Measurements from ENCODE around the gene MOSPD3.
"Not testable (repeated sequence)": the region's sequence is repeated elsewhere in the genome, so short reads cannot be mapped to it uniquely, and the experiment has no call there.

The MOSPD3 gene

GRCh38 chr7:100611983-100612729 lies at the start of gene MOSPD3:
Gene MOSPD3, plus strand, starts transcription at chr7:100612540. Its CDS starts 252 bp downstream, at chr7:100612792.
- in situ Hi-C loops (cut with MboI; ENCODE audit: low sequenced_read_pairs, unreplicated experiment) = no loop called here
- TF ChIP-seq CTCF (IDR thresholded peaks at IDR 0.05; ENCODE audit: borderline replicate concordance, control extremely low read depth, extremely low read depth, insufficient read depth, missing control alignments) = no peak
- DNase-seq (ENCODE audit: low spot score) = peak; percentile 100

- in situ Hi-C loops (cut with MboI; ENCODE audit: low sequenced_read_pairs, unreplicated experiment) = loop anchor here (25.0 kb wide), 1 partner anchor 101 kb away; the partner anchor contains the start of gene SPACDR
- no peak for DNase-seq (ENCODE audit: low spot score)
Measured at GRCh38 chr7:100563100-100563564, 49.2 kb upstream of the MOSPD3 start.

GRCh38 chr7:100563809-100564400 lies 48.4 kb upstream of the MOSPD3 start:
- peak; percentile 87 for DNase-seq (ENCODE audit: low spot score)
- in situ Hi-C loops (cut with MboI; ENCODE audit: low sequenced_read_pairs, unreplicated experiment) = loop anchor here (25.0 kb wide), 1 partner anchor 102 kb away; the partner anchor contains the start of gene SPACDR
- TF ChIP-seq CTCF (IDR thresholded peaks at IDR 0.05; ENCODE audit: borderline replicate concordance, control extremely low read depth, extremely low read depth, insufficient read depth, missing control alignments) = peak; percentile 71

More at GRCh38 chr7:100563100-100563564, 49.2 kb upstream of the MOSPD3 start:
- TF ChIP-seq CTCF (IDR thresholded peaks at IDR 0.05; ENCODE audit: borderline replicate concordance, control extremely low read depth, extremely low read depth, insufficient read depth, missing control alignments) = no peak

- in situ Hi-C loops (cut with MboI; ENCODE audit: low sequenced_read_pairs, unreplicated experiment) = loop anchor here (25.0 kb wide), 1 partner anchor 102 kb away; the partner anchor contains the start of gene SPACDR
Measured at GRCh38 chr7:100564405-100564804, 47.9 kb upstream of the MOSPD3 start.

GRCh38 chr7:100565133-100565571 lies 47.2 kb upstream of the MOSPD3 start:
- in situ Hi-C loops (cut with MboI; ENCODE audit: low sequenced_read_pairs, unreplicated experiment) = loop anchor here (25.0 kb wide), 1 partner anchor 103 kb away; the partner anchor contains the start of gene SPACDR
- no peak for TF ChIP-seq CTCF (IDR thresholded peaks at IDR 0.05; ENCODE audit: borderline replicate concordance, control extremely low read depth, extremely low read depth, insufficient read depth, missing control alignments)

More at GRCh38 chr7:100564405-100564804, 47.9 kb upstream of the MOSPD3 start:
- DNase-seq (ENCODE audit: low spot score) = not testable (repeated sequence)

GRCh38 chr7:100566018-100566531 lies 46.3 kb upstream of the MOSPD3 start:
- in situ Hi-C loops (cut with MboI; ENCODE audit: low sequenced_read_pairs, unreplicated experiment) = loop anchor here (25.0 kb wide), 1 partner anchor 104 kb away; the partner anchor contains the start of gene SPACDR
- no peak for DNase-seq (ENCODE audit: low spot score)
- TF ChIP-seq CTCF (IDR thresholded peaks at IDR 0.05; ENCODE audit: borderline replicate concordance, control extremely low read depth, extremely low read depth, insufficient read depth, missing control alignments) = no peak

More at GRCh38 chr7:100565133-100565571, 47.2 kb upstream of the MOSPD3 start:
- DNase-seq (ENCODE audit: low spot score) = no peak
